Glomerular endothelial cell (primary cell): ENCODE measurements around the gene TUSC7. TPM values are rescaled to one million over a fixed set of nuclear protein-coding genes. Genes with fewer than 3 reads are reported as not detected.

ENCODE experiments used
- DNase-seq: peaks from one replicate; pipeline ENCODE4 v3.0.0-alpha.2; 2011; ENCODE audit warnings: low read depth, low spot score; ENCODE audit errors: extremely low read depth
- total RNA-seq: library from RNA; depleted of rRNA; stranded (reverse); fragments of >200 nt; gene quantifications from 2 replicates; pipeline ENCODE4 v1.2.3, GENCODE V29; 2015

TUSC7 gene
- not detected in 2 replicates for total RNA-seq

DNA sequence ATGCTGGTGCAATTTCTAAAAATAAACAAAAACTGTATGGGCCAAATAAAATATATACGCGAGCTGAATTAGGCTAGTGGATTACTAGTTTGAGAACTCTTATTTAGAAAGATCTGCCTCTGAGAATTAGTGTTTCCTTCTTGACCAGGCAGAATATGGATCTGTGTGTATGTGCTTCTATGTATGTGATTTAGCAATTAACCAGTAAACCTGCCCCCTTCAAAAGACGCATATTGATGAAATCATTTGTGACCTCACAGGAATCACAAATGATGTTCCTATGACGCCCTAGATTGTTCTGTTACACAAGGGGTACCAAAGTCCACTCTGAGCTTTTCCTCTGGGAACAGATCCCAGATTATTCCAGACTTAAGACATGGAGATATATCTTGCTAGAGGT is at the start of gene TUSC7:
TSS of gene TUSC7 (plus strand) at position 301 of the 400 bp plus-strand sequence.
- no peak for DNase-seq

DNA sequence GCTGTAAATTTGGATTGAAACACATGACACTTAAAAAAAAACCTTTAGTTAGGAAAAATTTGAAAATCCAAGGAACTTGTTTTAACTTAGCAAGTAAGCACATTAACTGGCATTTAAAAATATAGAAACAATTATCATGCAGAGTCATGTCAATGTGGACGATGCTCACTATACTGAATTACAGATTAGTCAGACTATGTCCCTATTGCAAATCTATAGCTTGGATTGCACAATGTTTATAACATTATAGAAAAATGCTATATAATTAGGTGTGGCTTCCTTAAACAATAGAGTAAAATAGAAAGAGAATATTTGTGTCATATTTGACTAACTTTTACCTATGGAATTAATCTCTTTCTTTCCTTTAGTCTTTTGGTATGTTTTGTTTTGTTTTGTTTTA is 48.4 kb upstream of the TUSC7 start:
- no peak for DNase-seq

DNA sequence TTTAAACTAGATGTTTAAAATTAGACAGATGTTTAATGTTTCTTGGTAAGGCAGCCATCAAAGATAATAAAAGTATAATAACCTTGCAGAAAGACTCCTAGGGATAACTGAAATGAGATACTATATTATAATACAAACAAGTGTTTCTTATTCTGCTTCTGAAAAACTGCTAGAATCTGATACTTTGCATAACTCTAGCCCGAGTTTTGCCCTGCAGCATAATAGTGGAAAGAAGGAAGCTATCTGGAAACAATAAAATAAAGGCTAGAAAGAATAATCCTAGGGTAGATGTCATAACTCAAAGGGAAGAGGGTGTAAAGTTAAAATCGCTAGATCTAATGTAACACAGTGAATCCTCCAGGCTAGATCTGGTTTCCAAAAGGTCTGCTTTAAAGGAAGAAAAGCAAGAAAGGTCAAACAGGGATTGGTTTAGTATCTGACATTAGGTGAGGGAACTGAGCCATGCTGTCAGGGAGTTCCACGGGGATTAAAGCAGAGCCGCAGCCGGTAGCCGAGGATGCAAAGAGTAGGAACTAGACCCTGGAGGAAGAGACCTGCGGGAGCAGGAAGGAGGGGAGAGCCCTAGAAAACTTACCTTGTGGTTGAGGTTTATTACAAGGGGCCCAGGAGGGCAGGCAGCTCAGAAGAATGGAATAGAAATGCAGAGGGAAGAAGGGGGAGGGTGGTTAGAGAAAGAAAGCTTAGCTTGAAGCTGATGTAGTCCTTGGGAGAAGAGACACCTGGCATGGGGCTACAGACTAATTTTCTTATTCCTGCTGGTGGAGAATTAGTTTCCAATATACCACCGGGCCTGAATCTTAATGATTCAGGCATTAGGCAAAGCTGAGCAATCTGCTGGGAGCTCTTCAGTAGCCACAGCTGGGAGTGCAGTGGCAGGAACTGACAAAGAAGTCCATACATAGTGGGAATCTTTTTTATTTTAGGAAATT is 46.1 kb upstream of the TUSC7 start:
- no peak for DNase-seq

DNA sequence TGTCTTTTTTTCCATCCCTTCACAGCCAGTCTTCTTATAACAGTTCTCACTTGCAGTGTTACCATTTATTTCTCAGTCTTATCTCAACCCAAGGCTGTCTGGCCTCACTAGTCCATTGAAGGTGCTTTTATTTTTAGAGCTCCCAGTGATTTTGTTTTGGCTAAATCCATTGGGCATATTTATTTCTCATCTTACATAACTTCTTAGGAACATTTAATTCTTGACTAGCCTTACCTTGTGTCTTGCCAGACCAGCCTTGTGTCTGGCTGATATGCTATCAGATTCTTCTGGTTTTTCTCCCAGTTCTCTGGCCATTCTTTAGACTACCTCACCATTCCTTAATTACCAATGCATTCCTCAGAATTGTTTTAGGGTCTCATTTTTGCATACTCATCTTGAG is 42.3 kb upstream of the TUSC7 start:
- DNase-seq = no peak

DNA sequence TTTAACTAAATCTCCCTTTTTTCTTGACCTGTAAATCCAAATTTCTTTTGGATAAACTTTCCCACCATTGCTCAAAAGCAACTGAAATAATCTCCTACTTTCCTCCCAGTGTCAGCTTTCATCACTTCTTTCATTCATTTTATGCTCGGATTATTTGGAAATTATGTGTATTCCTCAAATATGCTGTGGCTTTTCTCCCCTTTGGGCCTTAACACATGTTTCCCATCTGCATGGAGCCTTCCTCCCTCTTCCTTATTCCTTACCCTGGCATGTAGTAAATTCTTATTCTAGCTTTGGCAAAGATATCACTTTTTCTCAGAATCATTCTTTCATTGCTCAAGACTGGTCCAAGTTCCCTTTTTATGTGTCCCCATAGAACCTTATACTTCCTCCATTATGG is 41.8 kb upstream of the TUSC7 start:
- DNase-seq = no peak

DNA sequence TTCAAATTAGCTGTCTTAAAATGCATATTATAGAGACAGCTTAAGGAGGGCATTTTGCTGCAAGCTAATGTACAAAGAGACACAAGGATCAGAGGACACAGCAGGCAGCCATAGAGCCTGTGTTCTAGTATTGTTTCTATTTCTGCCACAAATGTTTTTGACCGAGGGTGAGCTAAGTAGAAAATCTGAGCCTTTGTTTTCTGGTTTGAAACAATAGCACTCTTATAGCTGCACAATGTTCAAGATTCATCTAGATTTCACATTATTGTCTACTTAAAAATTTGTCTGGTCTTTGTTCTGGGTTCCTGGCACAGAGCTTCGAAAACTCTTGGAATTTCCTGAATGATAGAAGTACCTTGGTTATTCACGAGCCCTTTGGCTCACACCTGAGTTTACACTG is 40.0 kb upstream of the TUSC7 start:
- no peak for DNase-seq

DNA sequence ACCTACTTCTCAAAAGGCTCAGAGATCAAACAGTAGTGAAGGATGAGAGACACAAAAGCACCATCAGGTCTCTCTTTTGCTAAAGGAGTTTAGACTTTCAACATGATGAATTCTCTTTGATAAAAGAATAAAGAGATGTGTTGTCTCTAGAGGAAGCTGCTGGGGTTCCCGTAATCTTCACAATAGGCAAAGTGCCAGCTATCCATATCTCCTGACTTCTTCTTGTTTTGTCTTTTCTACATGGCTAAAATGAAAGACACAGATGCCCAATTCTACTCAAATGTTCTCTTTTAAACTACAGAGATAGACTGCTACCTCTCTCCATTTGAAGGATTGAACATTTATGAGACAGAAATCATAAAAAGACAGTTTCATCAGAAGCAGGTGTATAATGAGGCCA is 38.4 kb upstream of the TUSC7 start:
- DNase-seq = no peak

DNA sequence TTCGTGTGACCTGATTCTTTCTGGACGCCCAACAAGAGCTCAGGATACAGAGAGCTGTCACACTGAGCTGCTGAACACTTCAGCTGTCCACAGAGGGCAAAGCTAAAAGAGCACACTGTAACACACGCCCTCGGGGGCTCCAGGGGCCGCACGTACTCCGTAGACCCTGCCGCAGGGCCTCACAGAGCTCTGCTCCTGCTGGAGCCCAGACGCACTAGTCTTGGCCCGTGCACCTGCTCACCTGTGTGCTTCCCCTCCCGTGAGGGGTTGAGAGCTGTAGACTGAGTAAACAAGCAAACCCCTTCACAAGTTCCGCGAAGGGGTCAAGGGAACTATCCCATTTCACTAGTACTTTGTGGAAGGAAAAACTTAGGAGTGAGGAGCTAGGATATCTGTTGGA is 30.7 kb upstream of the TUSC7 start:
- no peak for DNase-seq

DNA sequence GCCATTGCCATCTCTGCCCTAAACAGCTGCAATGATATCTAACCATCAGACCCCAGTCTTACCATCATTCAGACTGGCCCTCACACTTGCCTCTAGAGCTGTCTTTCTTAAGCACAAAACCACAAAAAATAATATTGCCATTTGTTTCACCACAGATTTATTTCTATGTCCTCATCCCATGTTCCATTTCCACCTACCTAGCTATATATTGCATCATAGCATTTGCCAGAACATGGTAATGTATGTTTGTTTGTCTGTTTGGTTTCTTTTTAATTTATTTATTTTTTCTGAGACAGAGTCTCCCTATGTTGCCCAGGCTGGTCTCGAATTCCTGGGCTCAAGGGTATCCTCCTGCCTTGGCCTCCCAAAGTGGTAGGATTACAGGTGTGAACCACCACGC is 18.5 kb upstream of the TUSC7 start:
- no peak for DNase-seq

DNA sequence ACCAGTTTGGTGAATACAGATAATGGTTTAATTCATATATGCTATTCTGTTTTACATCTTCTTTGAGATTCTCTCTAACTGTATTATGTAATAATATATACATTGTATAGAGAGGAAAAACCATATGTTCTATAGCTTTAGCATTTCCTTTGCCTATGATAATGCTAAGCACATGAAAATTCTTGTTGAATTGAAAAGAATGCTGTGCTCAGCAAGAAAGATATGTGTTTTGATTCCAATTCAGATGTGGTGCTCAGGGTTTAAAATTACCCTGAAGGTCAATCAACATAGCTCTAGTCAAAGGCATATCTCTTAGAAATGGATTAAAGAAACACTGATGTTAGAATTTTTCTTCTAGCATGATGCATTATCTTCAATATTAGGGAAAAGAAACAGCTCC is 8.5 kb upstream of the TUSC7 start:
- DNase-seq = no peak

DNA sequence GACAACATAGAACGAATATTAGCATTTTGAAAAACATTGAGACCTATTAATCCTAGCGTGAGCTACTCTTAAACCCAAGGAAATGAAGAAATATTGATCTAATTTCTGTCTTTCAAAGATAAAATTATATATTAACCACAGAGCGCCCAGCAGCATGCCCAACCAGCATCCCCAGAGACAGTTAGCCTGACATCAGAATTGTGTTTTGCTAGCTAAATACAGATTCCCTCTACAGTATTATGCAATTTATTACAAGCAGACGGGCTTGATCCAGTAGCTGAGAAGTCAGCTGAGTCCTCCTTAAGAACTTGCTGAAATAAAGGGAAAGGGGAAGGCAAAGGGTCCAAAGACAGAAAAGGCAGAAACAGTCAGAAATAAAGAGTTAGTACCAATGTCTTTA is 7.2 kb upstream of the TUSC7 start:
- no peak for DNase-seq

DNA sequence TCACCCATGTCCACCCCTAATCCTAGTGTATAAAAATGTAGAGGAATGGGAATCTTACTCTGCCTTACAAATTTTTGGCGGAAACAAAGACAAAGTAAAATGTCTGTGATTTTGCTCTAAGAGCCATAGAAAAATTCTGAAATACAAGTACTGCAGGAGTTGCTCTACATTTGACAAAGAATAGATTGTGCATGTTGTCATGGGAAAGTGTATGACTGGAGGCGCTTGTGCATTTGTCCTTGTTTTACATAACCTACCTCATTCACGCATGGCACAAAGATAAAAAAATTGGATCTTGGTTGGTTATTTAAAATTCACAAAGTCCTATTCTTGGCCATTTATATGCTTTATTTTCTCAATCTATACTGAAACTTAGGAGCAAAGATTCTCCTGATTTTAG is 2.0 kb upstream of the TUSC7 start:
- DNase-seq = no peak

DNA sequence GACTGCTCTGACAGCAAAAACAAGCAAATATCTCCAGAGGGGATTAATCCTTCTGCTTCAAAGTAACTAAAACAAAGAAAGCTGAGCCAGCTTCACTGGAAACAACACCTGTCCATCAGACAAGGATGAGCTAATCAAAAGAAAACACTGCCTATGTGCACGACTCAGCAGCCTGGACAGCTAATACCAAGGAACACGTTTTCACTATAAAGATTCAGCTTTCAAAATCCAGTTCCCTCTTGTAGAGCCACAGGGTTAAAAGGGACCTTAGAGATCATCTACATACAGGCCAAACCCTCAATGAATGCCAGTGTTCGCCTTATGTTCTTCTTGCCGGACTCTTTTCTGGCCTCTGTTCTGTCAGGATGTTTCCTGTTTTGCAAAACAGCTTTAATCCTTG is 6.9 kb downstream of the TUSC7 start:
- DNase-seq = no peak

DNA sequence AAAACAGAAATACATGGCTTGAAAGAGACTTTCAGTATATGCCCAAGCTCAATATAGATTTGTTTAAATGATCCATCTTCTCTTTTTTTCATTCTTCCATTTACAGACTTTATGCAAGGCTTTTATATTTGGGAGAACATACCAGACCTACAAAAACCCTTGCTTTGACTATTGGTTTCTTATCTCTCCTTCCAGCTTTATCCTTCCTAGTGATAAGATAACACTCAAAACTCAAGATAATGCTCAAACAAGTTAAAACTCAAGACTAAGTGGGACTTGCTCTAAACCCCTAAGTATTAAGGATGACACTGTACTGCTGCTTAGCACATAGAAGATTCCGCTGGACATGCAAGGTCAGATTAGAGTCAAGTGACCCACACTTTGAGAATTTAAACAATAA is 8.0 kb downstream of the TUSC7 start:
- no peak for DNase-seq

DNA sequence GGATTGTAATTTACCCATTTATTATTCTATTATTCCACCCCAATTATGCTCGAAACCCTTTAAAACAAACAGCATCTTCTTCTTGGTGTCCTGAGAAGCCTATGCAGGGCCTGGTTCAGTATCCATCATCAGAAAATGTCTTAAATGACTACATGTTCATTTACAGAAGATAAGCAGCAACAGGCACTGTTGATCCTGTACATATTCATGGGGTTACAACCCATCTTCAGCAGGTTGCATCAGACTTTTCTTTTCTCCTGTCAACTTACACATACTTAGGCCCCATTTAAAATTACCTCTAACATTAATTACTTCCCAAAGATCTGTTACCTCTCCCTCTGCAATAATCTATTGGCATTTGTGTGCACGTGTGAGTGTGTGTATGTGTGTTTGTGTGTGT is 18.9 kb downstream of the TUSC7 start:
- DNase-seq = no peak

DNA sequence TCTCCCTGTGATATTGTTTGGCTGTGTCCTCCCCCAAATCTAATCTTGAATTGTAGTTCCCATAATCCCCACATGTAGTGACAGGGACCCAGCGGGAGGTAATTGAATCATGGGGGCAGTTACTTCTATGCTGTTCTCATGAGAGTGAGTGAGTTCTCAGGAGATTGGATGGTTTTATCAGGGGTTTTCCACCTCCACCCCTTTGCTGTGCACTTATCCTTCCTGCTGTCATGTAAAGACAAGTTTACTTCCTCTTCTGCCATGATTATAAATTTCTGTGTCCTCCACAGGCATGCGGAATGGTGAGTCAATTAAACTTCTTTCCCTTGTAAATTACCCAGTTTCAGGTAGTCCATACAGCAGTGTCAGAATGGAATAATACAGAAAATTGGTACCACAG is 24.7 kb downstream of the TUSC7 start:
- no peak for DNase-seq

DNA sequence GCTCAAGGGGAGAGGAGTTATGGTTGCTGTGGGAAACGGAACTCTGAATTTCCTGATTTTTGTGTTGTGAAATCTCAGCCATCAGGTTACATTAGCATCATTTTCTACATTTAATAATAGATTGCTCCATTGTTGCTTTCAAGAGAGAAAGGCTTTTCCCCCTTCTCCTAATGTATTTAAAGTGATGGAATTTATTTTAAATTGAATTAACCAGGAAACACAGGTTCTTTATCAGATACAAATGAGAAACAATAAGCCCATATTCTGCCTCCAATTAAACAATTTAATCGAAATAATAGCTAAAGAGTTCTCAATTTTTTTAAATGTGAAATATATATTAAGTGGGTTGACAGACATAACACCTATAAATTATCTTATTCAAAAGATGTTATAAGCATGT is 30.1 kb downstream of the TUSC7 start:
- DNase-seq = no peak

DNA sequence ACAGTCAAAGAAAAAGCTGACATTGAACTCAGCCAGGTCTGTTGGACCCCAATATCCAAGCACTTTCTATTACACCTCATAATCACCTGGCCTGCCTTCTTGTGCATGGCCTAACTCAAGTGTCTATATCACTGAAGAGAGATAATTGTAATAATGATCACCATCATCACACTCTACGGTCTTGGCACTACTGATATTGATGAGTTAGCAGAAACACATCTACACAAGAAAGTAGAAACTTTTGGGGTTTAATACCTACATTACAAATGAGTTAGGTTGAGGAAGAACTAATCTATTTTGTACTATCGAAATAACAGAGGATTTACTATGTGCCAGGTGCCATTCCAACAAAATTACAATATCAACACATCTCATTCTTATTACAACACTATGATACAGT is 30.7 kb downstream of the TUSC7 start:
- no peak for DNase-seq

DNA sequence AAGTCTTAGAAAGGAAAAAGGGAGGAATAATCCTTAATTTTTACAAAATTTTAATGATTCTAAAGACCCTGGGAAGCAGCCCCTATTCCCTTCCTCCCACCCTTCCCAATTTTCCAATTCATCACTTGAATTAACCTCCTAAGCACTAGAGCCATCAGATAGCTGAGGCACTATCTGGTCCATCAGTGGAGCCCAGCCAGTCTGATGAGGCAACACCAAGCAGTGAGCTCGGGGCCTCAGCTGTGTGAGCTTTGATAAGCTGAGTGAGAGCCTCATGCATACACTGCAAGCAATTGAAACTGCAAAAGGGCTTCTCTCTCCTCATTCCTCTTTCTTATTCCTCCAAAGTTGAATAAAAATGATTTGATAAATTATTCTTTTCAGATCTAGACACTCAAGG is 31.9 kb downstream of the TUSC7 start:
- DNase-seq = no peak

DNA sequence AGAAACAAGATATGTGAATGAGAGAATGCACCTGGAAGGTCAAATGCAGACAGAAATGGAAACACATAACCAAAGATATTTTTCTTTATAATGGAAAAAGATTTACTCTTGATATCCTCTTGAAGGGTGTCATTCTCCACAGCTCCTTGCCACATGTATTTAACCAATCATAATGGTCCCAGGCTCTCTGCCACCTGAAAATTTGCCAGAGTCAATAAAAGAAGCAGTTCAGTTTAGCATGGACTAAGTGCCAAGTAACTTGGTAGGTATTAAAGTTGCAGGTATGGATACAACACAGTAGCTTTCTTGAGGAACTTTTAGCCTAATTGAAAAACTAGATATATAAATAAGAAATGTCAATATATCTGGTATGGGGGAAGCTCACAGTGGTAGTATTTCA is 33.5 kb downstream of the TUSC7 start:
- no peak for DNase-seq

DNA sequence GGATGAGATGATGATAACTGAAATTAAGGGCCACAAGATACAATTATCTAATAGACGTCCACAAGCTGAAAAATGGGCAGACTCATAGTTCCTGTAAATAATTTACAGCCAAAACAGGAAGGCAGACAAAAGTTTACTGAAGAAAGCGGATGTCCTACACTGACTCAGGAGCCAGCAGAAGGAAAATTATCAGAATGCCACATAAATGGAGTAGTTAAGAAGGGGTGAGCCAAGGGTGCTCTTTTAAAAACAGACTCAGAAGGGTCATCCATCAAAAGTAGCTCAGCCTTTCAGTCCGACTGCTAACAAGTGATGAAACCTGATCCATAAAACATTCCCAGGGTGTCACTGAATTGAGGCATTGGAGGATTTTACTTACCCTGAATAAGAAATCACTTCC is 39.8 kb downstream of the TUSC7 start:
- DNase-seq = no peak

DNA sequence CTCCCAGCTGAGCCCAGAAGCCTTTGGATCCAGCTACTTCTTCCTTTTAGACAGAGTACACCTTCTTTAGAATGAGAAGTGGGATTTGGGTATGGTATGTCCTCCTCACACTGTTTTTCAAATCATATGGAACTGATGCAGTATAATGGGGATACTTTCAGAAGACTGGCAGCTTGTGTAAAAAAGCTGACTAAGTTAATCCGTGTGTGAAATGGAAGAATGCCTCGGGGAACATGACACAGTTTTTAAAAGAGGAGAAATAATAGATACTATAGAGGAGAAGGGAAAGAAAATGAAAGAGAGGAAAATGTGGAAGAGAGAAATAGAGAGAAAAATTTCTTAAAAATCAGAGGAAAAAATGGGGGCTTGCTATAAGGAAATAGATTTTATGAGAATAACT is 47.7 kb downstream of the TUSC7 start:
- DNase-seq = no peak

DNA sequence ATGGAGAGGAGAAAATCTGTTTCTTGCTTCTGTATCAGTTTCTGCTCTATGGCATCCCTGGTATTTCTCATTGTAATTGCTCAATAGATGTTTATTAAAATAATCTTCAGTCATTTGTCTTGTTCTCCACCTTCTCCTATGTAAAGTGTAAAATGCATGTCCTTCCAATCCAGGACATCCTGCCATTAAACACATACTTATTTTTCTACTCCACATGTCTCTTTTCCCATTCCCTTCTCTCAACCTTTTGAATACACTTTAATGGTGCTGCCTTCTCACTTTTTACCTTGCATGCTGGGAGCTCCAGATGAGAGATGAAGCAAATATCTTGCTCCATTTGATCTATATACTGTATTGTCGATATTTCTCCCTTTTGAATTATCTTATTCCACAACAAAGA is 49.7 kb downstream of the TUSC7 start:
- no peak for DNase-seq
